Adrenal gland (tissue), 12 donors: Measurements from ENCODE around the gene COL4A1. TPM values are rescaled to one million over a fixed set of nuclear protein-coding genes. Genes with fewer than 3 reads are reported as not detected.

Experiments
- DNase-seq, 7 donors: peaks; one replicate each; pipeline ENCODE4 v3.0.0-alpha.2; 2019 to 2020
- H3K27ac ChIP-seq, 5 donors: fragments of 200-600 bp; sonication (generic) in 4 of 5; 1 replicate in 3 of 5; 2 replicates in 2 of 5; pipeline versions ENCODE4 v1.5.1 to v1.8.0; 2016 to 2020; ENCODE audit warnings: mild to moderate bottlenecking in 1 of 5
- H3K27me3 ChIP-seq: fragments of 200-600 bp; 2 replicates; pipeline ENCODE4 v1.8.0; 2021
- H3K36me3 ChIP-seq, 2 donors: fragments of 200-600 bp; replicated peaks in 1 of 2; 1 replicate in 1 of 2; 2 replicates in 1 of 2; pipeline versions ENCODE4 v1.5.1 to v1.8.0; 2018 to 2022
- H3K4me1 ChIP-seq, 2 donors: fragments of 200-600 bp; replicated peaks in 1 of 2; 1 replicate in 1 of 2; 2 replicates in 1 of 2; pipeline versions ENCODE4 v1.5.1 to v1.8.0; 2018 to 2021
- H3K4me3 ChIP-seq, 4 donors: fragments of 200-600 bp; sonication (generic) in 3 of 4; one replicate each; pipeline ENCODE4 v1.5.1; 2016 to 2018
- H3K9me3 ChIP-seq, 3 donors: fragments of 200-600 bp; sonication (generic) in 1 of 3; replicated peaks in 1 of 3; 1 replicate in 2 of 3; 2 replicates in 1 of 3; pipeline versions ENCODE4 v1.5.1 to v1.8.0; 2016 to 2021
- POLR2A ChIP-seq, 2 donors: fragments of 450-650 bp; IDR thresholded peaks; one replicate each; pipeline ENCODE4 v1.6.1; 2017; ENCODE audit warnings: antibody characterized with exemption in 2 of 2, mild to moderate bottlenecking in 2 of 2, moderate library complexity in 1 of 2
- WGBS, 4 donors: extraction: QIAGEN DNeasy Blood & Tissue Kit in 2 of 4; methylation state at CpG; one replicate each; pipeline versions ENCODE4 v1.1.5 to v1.1.7; 2013 to 2017; 5-methylcytosine and 5-hydroxymethylcytosine counted together
- intact Hi-C, 2 donors: fragments of 100-400 bp; cut with DNase I; formaldehyde crosslinking; loops; one replicate each; pipeline versions ENCODE4 v1.14.1 to v1.15.0; 2022 to 2023
- polyA plus RNA-seq, 3 donors: library from polyadenylated mRNA; stranded (reverse); fragments of 200-250 nt in 2 of 3; fragments of 350-450 nt in 1 of 3; fragmentation: Illumina TruSeq in 1 of 3; extraction: RNeasy Lipid Tissue Mini Kit (QIAGEN cat#74804) in 1 of 3; gene quantifications; one replicate each; pipeline ENCODE4 v1.2.3, GENCODE V29; 2013 to 2014
- total RNA-seq, 9 donors: library from RNA; depleted of rRNA in 4 of 9; stranded (reverse); fragments of >200 nt in 4 of 9; fragments of 120-200 nt in 1 of 9; fragmentation: NEBNext Ultra II Directional in 1 of 9; extraction: Animal tissue kit (Norgen Biotek cat#: 25700) in 1 of 9; gene quantifications; one replicate each; pipeline versions ENCODE4 v1.1.0 to v1.2.4, GENCODE V29; 2013 to 2023
- TF ChIP-seq, protein P1 (sequence below), 6 experiments: fragments of 450-650 bp in 4 of 6; fragments of 200-600 bp in 2 of 6; sonication (generic) in 1 of 6; IDR thresholded peaks; 1 replicate in 5 of 6; 2 replicates in 1 of 6; pipeline versions ENCODE4 v1.5.1 to v1.8.0; 2016 to 2021; ENCODE audit warnings: antibody characterized with exemption in 6 of 6, mild to moderate bottlenecking in 2 of 6, moderate library complexity in 1 of 6
- donor health status: healthy with polysubstance abuse.
- donor health status: Bipolar disorder and iron deficiency.
- donor health status: DM: yes; HTN: yes; CAD: no.
- donor health status: DM: no; HTN: no; CAD: no.
- donor health status: DM: no; HTN: no; CAD: no.
- donor health status: DM: yes; HTN: yes; CAD: no.

COL4A1 gene
- total and polyA plus RNA-seq, 12 donors, result 62.4 to 364 (median 183) TPM

DNA sequence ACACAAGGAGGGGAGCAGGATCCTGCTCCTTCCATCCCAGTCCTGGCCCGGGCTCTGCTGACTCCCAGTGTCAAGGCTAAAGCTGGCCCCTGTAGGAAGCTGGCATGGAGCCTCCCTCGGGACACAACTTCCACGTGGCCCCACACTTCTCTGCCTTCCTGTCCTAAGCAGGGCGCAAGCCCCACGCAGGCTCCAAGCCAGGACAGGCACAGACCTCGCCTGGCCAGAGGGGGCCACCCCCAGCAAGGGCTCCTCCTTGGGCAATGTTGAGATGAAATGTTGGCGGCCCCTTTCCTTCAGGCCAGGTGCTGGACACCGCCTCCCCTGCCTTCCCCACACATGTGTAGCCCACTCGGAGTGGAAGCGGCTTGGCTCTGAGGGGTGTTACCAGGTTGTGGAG is 66.6 kb downstream of the COL4A1 start:
- Histone ChIP-seq H3K4me1 (peaks cover 0 to 34% of the 10 kb centered on the region in 2 donors), H3K9me3 (no peaks in the 10 kb centered on the region), H3K36me3 (peaks cover 0 to 4% of the 10 kb centered on the region in 2 donors), H3K27me3 (no peaks in the 10 kb centered on the region), H3K27ac (no peak overlapping the region), H3K4me3 (no peak overlapping the region)
- 62 to 83% (median 68%) methylated on average over 6 to 10 of the region's 10 CpGs for WGBS, 4 donors
- no peak for TF ChIP-seq POLR2A (IDR thresholded peaks at IDR 0.05)
- TF ChIP-seq, protein P1, sequence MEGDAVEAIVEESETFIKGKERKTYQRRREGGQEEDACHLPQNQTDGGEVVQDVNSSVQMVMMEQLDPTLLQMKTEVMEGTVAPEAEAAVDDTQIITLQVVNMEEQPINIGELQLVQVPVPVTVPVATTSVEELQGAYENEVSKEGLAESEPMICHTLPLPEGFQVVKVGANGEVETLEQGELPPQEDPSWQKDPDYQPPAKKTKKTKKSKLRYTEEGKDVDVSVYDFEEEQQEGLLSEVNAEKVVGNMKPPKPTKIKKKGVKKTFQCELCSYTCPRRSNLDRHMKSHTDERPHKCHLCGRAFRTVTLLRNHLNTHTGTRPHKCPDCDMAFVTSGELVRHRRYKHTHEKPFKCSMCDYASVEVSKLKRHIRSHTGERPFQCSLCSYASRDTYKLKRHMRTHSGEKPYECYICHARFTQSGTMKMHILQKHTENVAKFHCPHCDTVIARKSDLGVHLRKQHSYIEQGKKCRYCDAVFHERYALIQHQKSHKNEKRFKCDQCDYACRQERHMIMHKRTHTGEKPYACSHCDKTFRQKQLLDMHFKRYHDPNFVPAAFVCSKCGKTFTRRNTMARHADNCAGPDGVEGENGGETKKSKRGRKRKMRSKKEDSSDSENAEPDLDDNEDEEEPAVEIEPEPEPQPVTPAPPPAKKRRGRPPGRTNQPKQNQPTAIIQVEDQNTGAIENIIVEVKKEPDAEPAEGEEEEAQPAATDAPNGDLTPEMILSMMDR (IDR thresholded peaks at IDR 0.05), result no peak
- peak in 2 of 7 donors; percentile 13 to 54 for DNase-seq
- intact Hi-C loops, result loop anchor here in 1 of 2 donors (10.0 kb wide), 1 partner anchor 64 kb away; the partner anchor contains the start of genes COL4A1 and COL4A2

DNA sequence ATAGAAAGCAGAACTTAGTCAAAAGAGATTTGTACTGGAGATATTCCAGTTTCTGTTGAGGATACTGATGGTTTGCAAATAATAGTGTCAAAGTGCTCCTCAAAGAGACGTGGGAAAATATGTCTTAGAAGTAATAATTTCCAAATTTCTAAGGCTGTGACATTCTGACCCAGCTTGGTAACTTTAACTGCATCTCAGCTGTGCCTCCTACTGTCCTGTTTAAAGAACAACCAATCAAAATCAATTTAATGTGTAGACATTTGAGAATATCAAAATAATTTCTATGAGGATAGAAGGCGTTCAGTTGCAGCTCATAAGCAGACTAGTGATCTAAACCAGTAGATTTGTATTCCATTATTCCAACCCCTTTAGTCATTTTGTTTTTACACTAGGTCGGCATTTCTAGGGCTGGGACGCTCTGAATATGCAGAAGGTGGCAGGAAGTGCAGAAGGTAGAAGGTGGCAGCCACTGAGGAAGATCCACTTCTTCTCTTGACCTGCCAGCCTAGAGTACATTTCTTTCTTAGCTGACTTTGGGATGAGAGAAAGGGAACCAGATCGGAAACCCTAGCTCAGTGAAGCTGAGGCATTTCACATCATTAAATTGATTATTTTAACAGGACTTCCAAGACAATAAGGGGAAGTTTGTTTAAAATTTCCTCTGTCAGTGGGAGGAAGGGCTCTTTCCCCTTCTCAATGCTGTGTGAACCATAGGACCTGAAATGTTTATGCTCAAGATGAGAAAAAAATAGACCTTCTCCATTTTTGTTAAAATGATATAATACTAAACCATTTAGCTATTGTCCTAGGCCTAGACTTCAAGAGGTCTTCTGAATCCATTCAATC is 67.5 kb downstream of the COL4A1 start:
- Histone ChIP-seq H3K27ac (peak overlapping the region in 2 of 5 donors; percentile 46 to 69), H3K4me1 (peaks cover 0 to 34% of the 10 kb centered on the region in 2 donors), H3K36me3 (peaks cover 0 to 4% of the 10 kb centered on the region in 2 donors), H3K4me3 (no peak overlapping the region), H3K27me3 (no peaks in the 10 kb centered on the region), H3K9me3 (no peaks in the 10 kb centered on the region)
- DNase-seq, result no peak
- intact Hi-C loops, result loop anchor here (5.0 to 10.0 kb wide), 2 partner anchors 65 to 183 kb away; partner anchors contain the start of genes COL4A1 (in 1 of the 2) and COL4A2 (in 1 of the 2)
- 47 to 69% (median 57%) methylated on average over 5 of the region's 5 CpGs for WGBS, 4 donors
- TF ChIP-seq, protein P1 (IDR thresholded peaks at IDR 0.05), result no peak
- TF ChIP-seq POLR2A (IDR thresholded peaks at IDR 0.05), result no peak

DNA sequence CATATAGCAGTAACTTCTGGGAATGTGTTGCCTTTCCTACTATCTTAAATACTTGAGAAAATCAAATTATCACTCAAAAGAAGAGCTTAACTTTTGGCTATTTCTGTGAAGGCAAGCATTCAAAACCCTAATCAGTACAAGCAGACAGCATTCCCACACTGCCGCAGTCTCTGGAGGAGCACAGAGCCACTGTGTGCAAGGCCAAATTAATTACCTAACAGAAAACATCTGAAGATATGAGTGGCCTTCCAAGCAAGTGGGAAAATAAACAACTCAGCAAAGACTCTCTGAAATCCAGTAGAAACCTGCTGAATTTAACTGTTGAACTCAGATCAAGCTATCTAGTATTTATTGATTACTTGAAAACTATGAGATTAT is 68.2 kb downstream of the COL4A1 start:
- TF ChIP-seq POLR2A (IDR thresholded peaks at IDR 0.05), result no peak
- TF ChIP-seq, protein P1 (IDR thresholded peaks at IDR 0.05), result no peak
- intact Hi-C loops, result loop anchor here in 1 of 2 donors (5.0 kb wide), 1 partner anchor 183 kb away; no protein-coding TSS in a partner anchor
- Histone ChIP-seq H3K27ac (peak overlapping the region in 2 of 5 donors; percentile 46 to 69), H3K9me3 (no peaks in the 10 kb centered on the region), H3K36me3 (peaks cover 0 to 4% of the 10 kb centered on the region in 2 donors), H3K4me1 (peaks cover 0 to 27% of the 10 kb centered on the region in 2 donors), H3K4me3 (no peak overlapping the region), H3K27me3 (no peaks in the 10 kb centered on the region)
- 14 to 40% (median 22%) methylated on average over 1 of the region's 1 CpG for WGBS, 4 donors
- DNase-seq, result peak in 2 of 7 donors; percentile 37 to 53
